ENCODE measurements around the gene KCNK18. TPM values are rescaled to one million over a fixed set of nuclear protein-coding genes. Genes with fewer than 3 reads are reported as not detected.

Gene KCNK18
- total RNA-seq, 6 donors from 2014 or later = not detected

GRCh38 chr10:117217196-117217761 lies 20.0 kb downstream of the KCNK18 start:
- peak; percentile 37 to 60 for ATAC-seq (ENCODE audit: low FRiP score in 2 of 2)
- peak in 1 of 2 donors; percentile 28 for DNase-seq
- H3K36me3 ChIP-seq = no peaks in the 10 kb centered on the region

GRCh38 chr10:117218654-117219053 lies 21.4 kb downstream of the KCNK18 start:
- WGBS, 2 donors = 79 to 84% methylated on average over 8 of the region's 8 CpGs

More at GRCh38 chr10:117217196-117217761, 20.0 kb downstream of the KCNK18 start:
- peaks cover 0 to under 1% (median 0%) of the 10 kb centered on the region in 4 donors for H3K9me3 ChIP-seq
- peak overlapping the region in 3 of 4 donors; percentile 33 to 57 (median 48) for H3K4me3 ChIP-seq
- H3K27ac ChIP-seq = peak overlapping the region in 1 of 4 donors; percentile 47
- peaks cover 8 to 16% (median 15%) of the 10 kb centered on the region in 4 donors for H3K4me1 ChIP-seq
- H3K27me3 ChIP-seq = peaks cover 0 to 15% (median 7%) of the 10 kb centered on the region in 4 donors
- 0 to 19% methylated on average over 1 to 22 of the region's 22 CpGs for WGBS, 2 donors
- no peak for TF ChIP-seq CTCF (IDR thresholded peaks at IDR 0.05)
- TF ChIP-seq EP300 (IDR thresholded peaks at IDR 0.05) = no peak
- no peak for TF ChIP-seq POLR2AphosphoS5 (IDR thresholded peaks at IDR 0.05)

GRCh38 chr10:117221156-117221711 lies 23.9 kb downstream of the KCNK18 start:
- Histone ChIP-seq H3K27ac (no peak overlapping the region), H3K4me1 (peaks cover 8 to 16% (median 12%) of the 10 kb centered on the region in 4 donors), H3K27me3 (peaks cover 0 to 8% (median 3%) of the 10 kb centered on the region in 4 donors), H3K4me3 (no peak overlapping the region), H3K36me3 (no peaks in the 10 kb centered on the region), H3K9me3 (no peaks in the 10 kb centered on the region)
- ATAC-seq (ENCODE audit: low FRiP score in 2 of 2) = no peak
- 70 to 72% methylated on average over 3 to 10 of the region's 10 CpGs for WGBS, 2 donors
- DNase-seq = no peak
- TF ChIP-seq CTCF (IDR thresholded peaks at IDR 0.05) = no peak
- no peak for TF ChIP-seq POLR2A (IDR thresholded peaks at IDR 0.05)
- TF ChIP-seq POLR2AphosphoS5 (IDR thresholded peaks at IDR 0.05) = no peak
- no peak for TF ChIP-seq EP300 (IDR thresholded peaks at IDR 0.05)

More at GRCh38 chr10:117218654-117219053, 21.4 kb downstream of the KCNK18 start:
- H3K4me3 ChIP-seq = no peak overlapping the region
- TF ChIP-seq EP300 (IDR thresholded peaks at IDR 0.05) = no peak
- peaks cover 0 to 15% (median 7%) of the 10 kb centered on the region in 4 donors for H3K27me3 ChIP-seq
- ATAC-seq (ENCODE audit: low FRiP score in 2 of 2) (no peak), DNase-seq (no peak)
- H3K9me3 ChIP-seq = no peaks in the 10 kb centered on the region
- H3K36me3 ChIP-seq = no peaks in the 10 kb centered on the region
- peaks cover 8 to 16% (median 15%) of the 10 kb centered on the region in 4 donors for H3K4me1 ChIP-seq
- H3K27ac ChIP-seq = no peak overlapping the region

GRCh38 chr10:117222552-117222951 lies 25.3 kb downstream of the KCNK18 start:
- Histone ChIP-seq H3K9me3 (no peaks in the 10 kb centered on the region), H3K27ac (no peak overlapping the region), H3K27me3 (peaks cover 0 to under 1% (median 0%) of the 10 kb centered on the region in 4 donors), H3K4me3 (no peak overlapping the region), H3K36me3 (no peaks in the 10 kb centered on the region), H3K4me1 (peaks cover 0 to 3% (median 0%) of the 10 kb centered on the region in 4 donors)
- no peak for ATAC-seq (ENCODE audit: low FRiP score in 2 of 2)
- TF ChIP-seq EP300 (IDR thresholded peaks at IDR 0.05) (no peak), POLR2A (IDR thresholded peaks at IDR 0.05) (no peak), CTCF (IDR thresholded peaks at IDR 0.05) (no peak), POLR2AphosphoS5 (IDR thresholded peaks at IDR 0.05) (no peak)
- 83 to 89% methylated on average over 3 to 5 of the region's 5 CpGs for WGBS, 2 donors
- no peak for DNase-seq

GRCh38 chr10:117222976-117223692 lies 25.8 kb downstream of the KCNK18 start:
- 84% methylated on average over 2 to 4 of the region's 4 CpGs for WGBS, 2 donors
- no peak for ATAC-seq (ENCODE audit: low FRiP score in 2 of 2)

More at GRCh38 chr10:117222976-117223692, 25.8 kb downstream of the KCNK18 start:
- Histone ChIP-seq H3K4me3 (no peak overlapping the region), H3K9me3 (no peaks in the 10 kb centered on the region), H3K27ac (no peak overlapping the region), H3K36me3 (no peaks in the 10 kb centered on the region), H3K4me1 (no peaks in the 10 kb centered on the region), H3K27me3 (peaks cover 0 to 4% (median 0%) of the 10 kb centered on the region in 4 donors)
- no peak for DNase-seq
- TF ChIP-seq POLR2AphosphoS5 (IDR thresholded peaks at IDR 0.05) = no peak

All from upper lobe of left lung (tissue), 6 donors.